ENCODE results near the gene SSTR4.

SSTR4 gene

GRCh38 chr20:23086931-23087411 is 51.9 kb downstream of the SSTR4 start:
- no peak for DNase-seq (ENCODE audit: low read depth in 3 of 3)

GRCh38 chr20:23087587-23088251 is 52.6 kb downstream of the SSTR4 start:
- DNase-seq (ENCODE audit: low read depth in 3 of 3) = no peak
